ENCODE results near the gene SLC22A12.
"Not testable (repeated sequence)": the region's sequence is repeated elsewhere in the genome, so short reads cannot be mapped to it uniquely, and the experiment has no call there.

The SLC22A12 gene

DNA sequence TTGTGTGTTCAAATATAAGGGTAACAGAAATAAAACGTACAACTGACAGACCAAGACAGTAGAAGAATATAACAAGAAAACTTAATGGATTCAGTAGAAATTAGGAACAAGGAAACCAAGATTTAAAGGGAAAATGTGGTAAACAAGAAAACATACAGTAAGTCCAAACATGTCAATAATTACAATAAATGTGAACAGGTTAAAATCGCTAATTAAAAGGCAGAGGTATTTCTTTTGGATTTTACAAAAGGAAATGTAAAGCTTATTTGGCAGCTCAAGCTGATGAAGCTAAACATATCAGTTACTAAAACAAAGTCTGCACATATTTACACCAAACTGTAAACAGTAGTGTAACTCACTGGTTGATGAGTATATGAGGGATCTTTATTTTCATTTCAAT lies 2.3 kb upstream of the SLC22A12 start:
- no peak for DNase-seq

DNA sequence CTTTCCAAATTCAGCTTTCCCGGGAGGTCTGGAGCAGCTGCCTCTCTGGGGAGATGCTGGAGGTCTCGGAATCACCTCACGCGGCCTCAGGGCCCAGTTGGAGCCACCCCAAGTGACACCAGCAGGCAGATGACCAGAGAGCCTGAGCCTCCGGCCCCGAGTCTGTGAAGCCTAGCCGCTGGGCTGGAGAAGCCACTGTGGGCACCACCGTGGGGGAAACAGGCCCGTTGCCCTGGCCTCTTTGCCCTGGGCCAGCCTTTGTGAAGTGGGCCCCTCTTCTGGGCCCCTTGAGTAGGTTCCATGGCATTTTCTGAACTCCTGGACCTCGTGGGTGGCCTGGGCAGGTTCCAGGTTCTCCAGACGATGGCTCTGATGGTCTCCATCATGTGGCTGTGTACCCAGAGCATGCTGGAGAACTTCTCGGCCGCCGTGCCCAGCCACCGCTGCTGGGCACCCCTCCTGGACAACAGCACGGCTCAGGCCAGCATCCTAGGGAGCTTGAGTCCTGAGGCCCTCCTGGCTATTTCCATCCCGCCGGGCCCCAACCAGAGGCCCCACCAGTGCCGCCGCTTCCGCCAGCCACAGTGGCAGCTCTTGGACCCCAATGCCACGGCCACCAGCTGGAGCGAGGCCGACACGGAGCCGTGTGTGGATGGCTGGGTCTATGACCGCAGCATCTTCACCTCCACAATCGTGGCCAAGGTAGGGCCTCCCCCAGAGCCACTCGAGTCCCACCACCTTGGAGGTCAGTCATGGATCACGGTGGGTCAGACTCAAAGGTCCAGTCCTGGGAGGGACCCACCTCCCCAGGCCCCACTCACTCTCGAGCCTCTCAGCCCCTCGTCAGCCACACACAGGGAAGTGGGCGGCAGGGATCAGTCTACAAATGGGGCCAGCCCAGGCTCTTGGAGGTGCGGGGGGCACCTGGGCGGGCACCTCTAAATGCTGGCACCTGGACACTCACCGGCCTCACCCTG lies 525 bp downstream of the SLC22A12 start:
- no peak for DNase-seq

DNA sequence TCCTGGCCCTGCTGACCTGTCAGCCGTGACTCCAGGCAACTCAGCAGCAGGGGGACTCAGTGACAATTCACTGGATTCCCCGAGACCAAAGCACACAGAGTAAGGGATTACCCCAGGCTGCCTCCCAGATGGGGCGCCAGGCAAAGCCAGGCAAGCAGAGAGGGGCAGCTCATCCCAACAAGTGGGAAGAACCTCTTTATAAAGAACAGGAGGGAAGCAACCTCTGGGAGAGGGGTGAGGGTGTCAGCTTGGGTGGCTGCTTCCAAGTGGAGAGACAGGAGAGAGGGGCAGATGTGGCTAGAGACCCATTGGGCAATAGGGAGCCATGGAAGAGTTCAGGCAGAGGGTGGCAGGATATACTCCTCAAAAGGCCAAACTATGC lies 1.2 kb downstream of the SLC22A12 start:
- no peak for DNase-seq

DNA sequence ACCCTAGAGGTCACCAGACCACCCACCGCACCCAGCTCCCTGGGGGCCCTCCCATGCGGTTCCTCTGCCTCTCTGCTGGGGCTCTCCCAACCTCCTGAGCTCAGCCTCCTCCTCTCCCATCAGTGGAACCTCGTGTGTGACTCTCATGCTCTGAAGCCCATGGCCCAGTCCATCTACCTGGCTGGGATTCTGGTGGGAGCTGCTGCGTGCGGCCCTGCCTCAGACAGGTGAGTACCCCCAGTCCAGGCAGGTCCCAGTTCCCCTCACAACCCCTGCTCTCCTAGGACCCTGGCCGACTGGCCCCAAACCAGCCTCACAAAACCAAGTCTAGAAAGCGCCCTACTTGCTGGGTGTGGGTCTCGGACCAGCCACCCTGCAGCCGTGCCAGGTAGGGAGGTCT lies 1.6 kb downstream of the SLC22A12 start:
- DNase-seq, result no peak

DNA sequence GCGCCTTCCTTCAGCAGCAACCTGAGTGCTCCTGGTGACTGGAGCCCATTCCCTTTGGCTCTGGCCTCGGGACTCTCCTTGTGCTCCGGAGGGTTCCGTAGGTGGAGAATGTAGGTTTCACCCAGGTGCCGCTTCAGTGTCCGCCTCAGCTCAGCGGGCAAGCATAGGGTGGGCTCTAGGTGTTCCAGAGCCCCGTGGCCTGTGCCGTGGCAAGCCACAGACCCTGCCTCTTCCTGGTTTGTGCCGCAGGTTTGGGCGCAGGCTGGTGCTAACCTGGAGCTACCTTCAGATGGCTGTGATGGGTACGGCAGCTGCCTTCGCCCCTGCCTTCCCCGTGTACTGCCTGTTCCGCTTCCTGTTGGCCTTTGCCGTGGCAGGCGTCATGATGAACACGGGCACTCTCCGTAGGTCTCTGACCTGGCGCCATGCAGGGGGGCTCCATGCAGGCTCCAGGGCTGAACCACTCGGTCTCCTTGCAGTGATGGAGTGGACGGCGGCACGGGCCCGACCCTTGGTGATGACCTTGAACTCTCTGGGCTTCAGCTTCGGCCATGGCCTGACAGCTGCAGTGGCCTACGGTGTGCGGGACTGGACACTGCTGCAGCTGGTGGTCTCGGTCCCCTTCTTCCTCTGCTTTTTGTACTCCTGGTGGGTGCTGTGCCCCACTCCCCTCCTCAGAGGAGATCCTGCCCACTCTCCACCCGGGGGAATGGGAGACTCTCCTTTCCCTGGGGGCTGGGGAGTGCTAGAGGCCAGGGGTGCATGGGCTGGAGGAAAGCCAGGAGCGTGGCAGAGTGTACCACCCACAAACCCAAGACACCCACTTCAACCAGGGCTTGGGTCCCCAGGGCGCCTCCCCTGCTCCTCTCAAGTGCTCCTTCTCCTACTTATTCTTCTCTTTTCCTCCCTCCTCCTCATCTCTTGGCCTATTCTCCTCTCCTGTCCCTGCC lies 2.4 kb downstream of the SLC22A12 start:
- no peak for DNase-seq

DNA sequence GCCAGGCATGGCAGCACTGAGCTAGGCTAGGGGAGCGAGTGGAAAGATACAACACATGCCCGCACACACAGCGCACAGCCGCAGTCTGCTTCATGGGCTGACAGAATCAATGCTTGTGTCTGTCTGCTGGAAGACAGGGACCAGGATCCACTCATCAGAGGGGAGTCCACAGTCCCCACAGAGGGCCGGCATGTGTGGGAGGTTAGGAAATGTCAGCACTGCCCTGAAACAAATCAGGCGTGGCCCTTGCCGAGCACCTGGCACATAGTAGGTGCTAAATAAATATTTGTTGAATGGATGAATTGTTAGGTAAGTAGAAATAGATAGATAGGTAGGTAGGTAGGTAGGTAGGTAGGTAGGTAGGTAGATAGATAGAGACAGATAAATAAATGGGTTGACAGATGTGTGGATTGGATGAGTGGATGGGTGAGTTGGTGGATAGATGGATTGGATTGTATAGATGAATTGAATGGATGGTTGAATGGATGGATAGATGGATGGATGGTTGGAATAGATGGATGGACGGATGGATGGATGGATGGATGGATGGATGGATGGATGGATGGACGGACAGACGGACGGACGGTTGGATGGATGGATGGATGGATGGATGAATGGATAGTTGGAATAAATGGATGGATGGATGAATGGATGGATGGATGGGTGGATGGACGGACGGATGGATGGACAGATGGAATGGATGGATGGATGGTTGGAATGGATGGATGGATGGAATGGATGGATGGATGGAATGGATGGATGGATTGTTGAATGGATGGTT lies 3.3 kb downstream of the SLC22A12 start:
- no peak for DNase-seq

DNA sequence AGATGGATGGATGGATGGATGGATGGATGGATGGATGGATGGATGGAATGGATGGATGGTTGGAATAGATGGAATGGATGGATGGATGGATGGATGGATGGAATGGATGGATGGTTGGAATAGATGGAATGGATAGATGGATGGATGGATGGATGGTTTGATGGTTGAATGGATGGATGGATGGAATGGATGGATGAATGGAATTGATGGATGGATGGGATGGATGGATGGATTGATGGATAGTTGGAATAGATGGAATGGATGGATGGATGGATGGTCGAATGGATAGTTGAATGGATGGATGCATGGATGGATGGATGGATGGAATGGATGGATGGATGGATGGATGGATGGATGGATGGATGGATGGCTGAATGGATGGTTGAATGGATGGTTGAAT lies 4.9 kb downstream of the SLC22A12 start:
- not testable (repeated sequence) for DNase-seq

DNA sequence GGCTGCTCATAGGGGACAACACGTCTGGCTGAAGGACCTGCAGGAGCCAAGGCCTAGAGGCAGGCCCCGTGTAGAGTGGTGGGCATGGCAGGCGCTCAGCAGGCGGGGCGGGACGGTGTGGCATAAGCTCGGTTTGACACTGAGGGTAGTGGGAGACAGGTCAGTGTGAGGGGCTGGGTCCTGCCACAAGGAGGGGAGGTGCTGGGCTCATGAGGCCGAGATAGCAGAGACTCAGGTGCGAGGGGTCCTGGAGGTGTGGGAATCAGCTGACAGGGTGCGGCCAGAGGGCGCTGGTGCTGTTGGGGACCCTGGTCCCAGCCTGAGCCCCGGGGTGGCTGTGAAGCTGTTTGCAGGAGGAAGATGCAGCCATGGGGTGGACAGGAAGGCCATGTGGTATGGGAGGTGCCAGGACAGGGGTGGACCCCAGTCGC lies 6.7 kb downstream of the SLC22A12 start:
- no peak for DNase-seq

DNA sequence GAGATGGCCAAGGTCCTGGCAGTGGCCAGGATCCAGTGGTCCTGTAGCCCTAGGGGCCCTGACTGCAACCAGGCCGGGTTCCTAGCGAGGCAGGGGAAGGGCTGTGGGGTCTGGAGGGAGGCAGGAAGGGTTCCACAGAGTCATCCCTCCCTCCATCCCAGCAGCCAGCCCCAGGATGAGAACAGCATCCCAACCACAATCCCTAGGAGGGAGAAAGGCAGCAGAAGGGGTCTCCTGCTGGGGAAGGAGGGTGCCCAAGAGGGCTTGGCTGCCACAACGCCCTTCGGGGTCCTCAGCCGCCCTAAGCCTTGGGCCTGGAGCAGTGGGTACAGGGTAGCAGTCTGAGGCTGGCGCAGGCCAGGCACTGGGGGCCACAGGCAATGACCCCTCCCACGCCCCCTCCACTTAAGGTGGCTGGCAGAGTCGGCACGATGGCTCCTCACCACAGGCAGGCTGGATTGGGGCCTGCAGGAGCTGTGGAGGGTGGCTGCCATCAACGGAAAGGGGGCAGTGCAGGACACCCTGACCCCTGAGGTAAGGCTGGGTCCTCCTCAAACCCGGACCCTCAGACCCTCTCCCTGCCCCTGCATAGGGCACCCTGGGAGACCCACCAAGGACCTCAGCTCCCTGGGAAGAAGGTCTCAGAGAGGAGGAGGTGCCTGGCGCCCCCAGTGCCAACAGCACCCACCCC lies 7.2 kb downstream of the SLC22A12 start:
- no peak for DNase-seq

DNA sequence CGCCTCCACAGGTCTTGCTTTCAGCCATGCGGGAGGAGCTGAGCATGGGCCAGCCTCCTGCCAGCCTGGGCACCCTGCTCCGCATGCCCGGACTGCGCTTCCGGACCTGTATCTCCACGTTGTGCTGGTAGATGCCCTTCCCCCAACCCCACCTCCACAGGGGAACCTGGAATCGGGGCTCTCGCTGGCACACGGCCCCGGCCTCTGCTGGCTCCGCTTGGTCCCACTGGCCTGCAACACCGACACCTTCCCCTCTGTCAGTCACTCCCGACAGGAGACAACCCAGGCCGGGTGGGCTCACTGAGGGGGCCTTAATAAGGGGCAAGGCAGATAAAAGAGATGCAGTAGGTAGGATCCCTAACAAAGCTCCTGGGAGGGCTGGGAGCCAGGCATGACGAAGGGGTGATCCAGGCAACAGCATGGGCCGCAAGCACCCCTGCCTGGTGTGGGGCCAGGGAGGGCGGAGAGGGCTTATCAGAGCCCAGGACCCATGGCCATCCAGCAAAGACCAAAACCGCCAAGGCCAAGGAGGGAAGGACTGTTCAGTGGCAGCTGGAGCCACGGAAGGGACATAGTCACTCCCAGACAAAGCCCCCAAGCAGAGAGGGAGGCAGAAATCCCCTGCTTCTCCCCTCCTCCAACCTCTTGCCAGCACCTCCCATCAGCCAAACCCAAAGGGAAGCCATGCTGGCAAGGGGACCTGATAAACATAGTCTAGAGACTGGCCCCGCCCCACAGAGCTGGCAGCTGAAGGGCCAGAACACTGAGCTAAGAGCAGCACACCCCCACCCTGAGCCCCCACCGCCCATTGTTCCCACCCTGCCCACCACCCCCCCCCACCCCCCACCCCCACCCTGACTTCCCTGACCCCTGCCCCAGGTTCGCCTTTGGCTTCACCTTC lies 8.0 kb downstream of the SLC22A12 start:
- no peak for DNase-seq

DNA sequence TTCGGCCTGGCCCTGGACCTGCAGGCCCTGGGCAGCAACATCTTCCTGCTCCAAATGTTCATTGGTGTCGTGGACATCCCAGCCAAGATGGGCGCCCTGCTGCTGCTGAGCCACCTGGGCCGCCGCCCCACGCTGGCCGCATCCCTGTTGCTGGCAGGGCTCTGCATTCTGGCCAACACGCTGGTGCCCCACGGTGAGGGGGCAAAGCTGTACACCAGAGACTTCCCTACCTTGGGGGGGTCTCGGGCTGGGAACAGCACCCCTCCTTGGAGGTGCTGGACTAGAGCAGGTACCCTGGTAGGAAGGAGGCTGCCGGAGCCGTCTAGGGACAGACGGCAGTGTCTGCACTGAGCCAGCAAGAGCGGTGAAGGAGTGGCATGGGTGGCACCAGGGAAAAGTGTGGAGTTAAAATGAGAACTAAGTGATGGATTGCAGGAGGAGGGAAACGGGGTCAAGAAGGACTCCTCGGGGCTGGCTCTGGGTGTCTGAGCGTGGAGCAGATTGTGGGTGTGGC lies 8.7 kb downstream of the SLC22A12 start:
- DNase-seq, result no peak

DNA sequence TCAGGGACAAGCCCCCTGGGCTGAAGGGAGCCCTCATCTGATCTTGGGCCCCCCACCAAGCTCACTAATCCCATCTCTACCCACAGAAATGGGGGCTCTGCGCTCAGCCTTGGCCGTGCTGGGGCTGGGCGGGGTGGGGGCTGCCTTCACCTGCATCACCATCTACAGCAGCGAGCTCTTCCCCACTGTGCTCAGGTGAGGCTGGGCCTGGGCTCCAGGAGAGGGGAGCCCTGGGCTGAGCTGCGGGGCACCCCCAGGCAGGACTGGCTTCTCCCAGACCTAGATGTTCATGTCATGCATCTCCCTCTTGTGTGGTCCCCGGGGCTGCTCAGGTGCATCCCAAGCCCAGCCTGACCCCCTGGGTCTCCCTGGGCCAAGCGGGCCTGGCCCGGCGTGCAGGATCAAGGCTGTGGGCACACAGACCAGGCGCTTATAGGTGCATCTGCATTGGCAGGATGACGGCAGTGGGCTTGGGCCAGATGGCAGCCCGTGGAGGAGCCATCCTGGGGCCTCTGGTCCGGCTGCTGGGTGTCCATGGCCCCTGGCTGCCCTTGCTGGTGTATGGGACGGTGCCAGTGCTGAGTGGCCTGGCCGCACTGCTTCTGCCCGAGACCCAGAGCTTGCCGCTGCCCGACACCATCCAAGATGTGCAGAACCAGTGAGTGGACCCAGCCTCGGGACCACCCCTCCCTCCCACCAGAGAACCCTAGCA lies 9.4 kb downstream of the SLC22A12 start:
- DNase-seq, result no peak

DNA sequence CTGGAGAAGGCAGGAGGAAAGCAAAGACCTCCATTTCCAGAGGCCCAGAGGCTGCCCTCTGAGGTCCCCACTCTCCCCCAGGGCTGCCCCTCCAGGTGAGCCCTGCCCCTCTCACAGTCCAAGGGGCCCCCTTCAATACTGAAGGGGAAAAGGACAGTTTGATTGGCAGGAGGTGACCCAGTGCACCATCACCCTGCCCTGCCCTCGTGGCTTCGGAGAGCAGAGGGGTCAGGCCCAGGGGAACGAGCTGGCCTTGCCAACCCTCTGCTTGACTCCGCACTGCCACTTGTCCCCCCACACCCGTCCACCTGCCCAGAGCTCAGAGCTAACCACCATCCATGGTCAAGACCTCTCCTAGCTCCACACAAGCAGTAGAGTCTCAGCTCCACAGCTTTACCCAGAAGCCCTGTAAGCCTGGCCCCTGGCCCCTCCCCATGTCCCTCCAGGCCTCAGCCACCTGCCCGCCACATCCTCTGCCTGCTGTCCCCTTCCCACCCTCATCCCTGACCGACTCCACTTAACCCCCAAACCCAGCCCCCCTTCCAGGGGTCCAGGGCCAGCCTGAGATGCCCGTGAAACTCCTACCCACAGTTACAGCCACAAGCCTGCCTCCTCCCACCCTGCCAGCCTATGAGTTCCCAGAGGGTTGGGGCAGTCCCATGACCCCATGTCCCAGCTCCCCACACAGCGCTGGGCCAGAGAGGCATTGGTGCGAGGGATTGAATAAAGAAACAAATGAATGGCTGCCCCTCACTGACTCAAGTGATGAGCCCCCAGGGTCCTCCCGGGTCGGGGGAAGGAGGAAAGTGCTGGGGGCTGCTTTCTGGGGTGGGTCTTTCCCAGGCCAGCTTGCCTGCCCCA lies 10.8 kb downstream of the SLC22A12 start:
- no peak for DNase-seq

DNA sequence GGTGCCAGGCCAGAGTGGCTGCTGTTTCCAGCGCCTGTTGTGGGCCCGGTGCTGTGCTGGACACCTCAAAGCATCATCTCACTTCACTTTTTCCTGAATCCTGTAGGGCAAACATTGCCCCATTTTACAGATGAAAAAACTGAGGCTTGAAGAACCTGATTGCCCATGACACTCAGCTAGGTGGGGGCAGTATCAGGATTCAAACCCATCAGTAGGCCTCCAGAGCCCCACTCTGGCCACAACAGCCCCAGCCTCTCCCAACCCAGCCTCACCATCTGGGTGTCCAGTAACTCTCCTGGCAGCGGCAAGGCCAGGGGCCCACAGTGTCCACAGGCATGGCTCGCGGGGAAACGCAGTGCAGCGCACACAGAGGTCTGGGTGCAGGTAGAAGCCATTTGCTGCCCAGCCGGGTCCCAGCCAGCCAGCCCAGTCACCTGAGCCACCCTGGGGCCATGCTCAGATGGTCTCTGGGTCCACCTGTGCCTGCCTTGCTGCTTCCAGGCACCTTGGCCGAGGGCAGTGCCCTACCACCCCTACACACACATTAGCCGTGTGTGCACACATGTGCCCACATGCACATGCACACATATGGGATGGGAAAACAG lies 11.5 kb downstream of the SLC22A12 start:
- no peak for DNase-seq

DNA sequence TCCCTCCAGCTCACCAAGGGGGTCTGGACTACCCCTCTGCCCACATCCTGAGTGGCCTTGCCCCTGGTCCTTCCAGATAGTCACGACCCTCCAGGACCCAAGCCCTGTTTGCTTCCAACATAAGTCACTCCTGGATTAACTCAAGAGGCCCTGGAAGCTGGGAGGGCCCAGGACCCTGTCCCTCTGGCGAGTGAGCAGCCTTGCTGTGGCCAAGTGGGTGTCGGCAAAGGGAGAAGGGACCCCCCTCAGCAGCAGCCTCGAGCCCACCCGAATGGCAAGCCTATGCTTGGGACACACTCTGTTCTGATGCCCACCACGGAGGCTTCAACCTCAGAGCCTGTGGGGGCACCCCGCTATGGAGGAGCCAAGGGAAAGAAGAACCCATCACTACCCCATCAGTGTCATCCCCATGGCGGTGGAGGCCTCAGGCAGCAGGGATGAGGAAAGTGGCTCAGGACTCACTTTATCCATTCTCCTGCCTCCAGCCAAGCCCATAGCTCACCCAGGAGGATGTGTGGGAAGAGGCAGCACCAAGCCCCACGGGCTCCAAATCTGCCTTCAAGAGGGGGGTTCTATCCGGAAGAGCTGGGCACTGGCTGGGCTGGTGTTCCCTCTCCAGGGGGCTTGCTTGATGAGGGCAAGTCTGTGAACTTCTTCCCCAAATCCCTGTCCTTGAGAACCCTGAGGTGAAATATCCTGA lies 12.5 kb downstream of the SLC22A12 start:
- no peak for DNase-seq

DNA sequence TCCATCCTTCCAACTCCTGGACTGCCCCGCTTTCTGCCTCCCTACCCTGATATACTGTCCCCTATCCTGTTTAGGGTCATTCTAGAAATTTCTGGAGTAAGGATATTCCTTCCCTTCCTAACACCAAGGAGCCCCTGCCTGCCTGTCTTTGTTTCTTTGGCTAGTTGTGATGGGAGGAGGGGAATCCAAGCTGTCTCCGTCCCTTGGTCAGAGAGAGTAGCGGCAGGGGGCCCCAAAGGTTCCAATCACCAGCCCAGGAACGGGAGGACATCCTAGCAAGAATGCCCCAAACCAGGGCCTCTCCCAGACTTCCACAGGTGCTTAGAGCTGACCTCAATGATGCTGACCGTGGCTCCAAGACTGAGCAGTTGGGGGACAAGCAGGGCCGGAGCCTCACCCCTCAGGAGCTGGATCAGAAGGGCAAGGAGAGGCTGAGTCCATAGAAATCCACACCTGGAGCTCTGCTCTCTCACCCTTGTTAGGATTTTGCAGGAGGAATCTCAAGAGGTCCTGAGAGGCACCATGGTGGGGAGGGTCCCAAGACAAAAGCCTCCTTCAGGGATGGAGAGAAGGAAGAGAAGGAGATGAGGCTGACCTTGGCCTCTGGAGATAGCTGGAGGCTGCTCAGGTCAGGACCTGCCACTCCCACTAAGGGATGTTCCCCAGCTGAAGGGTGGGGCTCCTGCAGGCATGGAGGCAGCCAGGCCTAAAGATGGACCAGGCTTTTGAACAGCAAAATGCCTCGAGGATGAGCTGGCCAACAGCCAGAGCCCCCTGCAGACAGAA lies 13.6 kb downstream of the SLC22A12 start:
- DNase-seq, result no peak

DNA sequence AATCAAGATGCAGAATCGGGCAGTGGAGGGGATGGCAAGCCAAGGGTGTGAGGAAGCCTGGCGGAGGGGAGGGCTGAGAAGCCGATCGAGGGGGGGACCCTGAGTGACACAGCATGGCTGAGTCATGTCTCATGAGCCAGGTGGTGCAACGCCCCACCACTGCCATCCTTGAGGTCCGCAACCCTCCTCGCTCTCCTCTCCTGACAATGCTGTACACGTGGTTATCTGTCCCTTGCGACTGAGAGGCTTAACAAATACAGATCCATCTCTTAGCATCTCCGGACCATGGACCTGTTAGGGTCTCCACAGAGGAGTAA lies 14.2 kb downstream of the SLC22A12 start:
- no peak for DNase-seq

All from NCI-H2081 (cell line).